Ectodermal cell (in vitro differentiated cells): ENCODE measurements around the gene MED22.

Source experiments
- H3K27ac ChIP-seq: 2 replicates; pipeline ENCODE4 v1.7.0; 2013; ENCODE audit warnings: mild to moderate bottlenecking, low read depth, low read length; ENCODE audit not compliant: insufficient read depth, poor library complexity, severe bottlenecking
- H3K27me3 ChIP-seq: 2 replicates; pipeline ENCODE4 v1.7.0; 2013; ENCODE audit warnings: mild to moderate bottlenecking, low read length; ENCODE audit not compliant: insufficient read depth, control insufficient read depth, poor library complexity, severe bottlenecking
- H3K36me3 ChIP-seq: one replicate; pipeline ENCODE4 v1.7.0; 2013; ENCODE audit warnings: low read length; ENCODE audit not compliant: control insufficient read depth, insufficient read depth
- H3K4me1 ChIP-seq: one replicate; pipeline ENCODE4 v1.7.0; 2013; ENCODE audit warnings: low read length; ENCODE audit not compliant: control insufficient read depth, insufficient read depth
- H3K4me3 ChIP-seq: 2 replicates; pipeline ENCODE4 v1.7.0; 2013; ENCODE audit warnings: low read depth, low read length, control low read depth; ENCODE audit not compliant: insufficient read depth
- H3K9me3 ChIP-seq: 2 replicates; pipeline ENCODE4 v1.7.0; 2013; ENCODE audit warnings: mild to moderate bottlenecking, low read length, moderate library complexity; ENCODE audit not compliant: control insufficient read depth
- WGBS, 2 experiments: methylation state at CpG; one replicate each; pipeline ENCODE4 v1.1.7; 2013; ENCODE audit warnings: missing lambda C conversion rate in 2 of 2; 5-methylcytosine and 5-hydroxymethylcytosine counted together

Gene MED22

GRCh38 chr9:133347515-133347984 is 381 bp downstream of the MED22 start:
- H3K36me3 ChIP-seq = peaks cover 56% of the 10 kb centered on the region

GRCh38 chr9:133346021-133346785 is 1.7 kb downstream of the MED22 start:
- H3K27ac ChIP-seq = no peak overlapping the region
- no peaks in the 10 kb centered on the region for H3K9me3 ChIP-seq
- 79 to 82% methylated on average over 15 of the region's 15 CpGs for WGBS, 2 experiments
- peak overlapping the region; percentile 98 for H3K4me3 ChIP-seq
- no peaks in the 10 kb centered on the region for H3K27me3 ChIP-seq
- peaks cover 7% of the 10 kb centered on the region for H3K4me1 ChIP-seq
- peaks cover 56% of the 10 kb centered on the region for H3K36me3 ChIP-seq

More at GRCh38 chr9:133347515-133347984, 381 bp downstream of the MED22 start:
- no peaks in the 10 kb centered on the region for H3K27me3 ChIP-seq
- WGBS, 2 experiments = 0% methylated on average over 36 to 37 of the region's 41 CpGs
- peak overlapping the region; percentile 98 for H3K4me3 ChIP-seq
- peaks cover 7% of the 10 kb centered on the region for H3K4me1 ChIP-seq
- no peaks in the 10 kb centered on the region for H3K9me3 ChIP-seq
- H3K27ac ChIP-seq = no peak overlapping the region

- peaks cover 7% of the 10 kb centered on the region for H3K4me1 ChIP-seq
- no peaks in the 10 kb centered on the region for H3K27me3 ChIP-seq
- H3K27ac ChIP-seq = no peak overlapping the region
- H3K9me3 ChIP-seq = no peaks in the 10 kb centered on the region
- peaks cover 58% of the 10 kb centered on the region for H3K36me3 ChIP-seq
- 97 to 98% methylated on average over 6 of the region's 6 CpGs for WGBS, 2 experiments
- no peak overlapping the region for H3K4me3 ChIP-seq
Measured at GRCh38 chr9:133345596-133345995, 2.3 kb downstream of the MED22 start.

GRCh38 chr9:133344979-133345378 is 3.0 kb downstream of the MED22 start:
- no peak overlapping the region for H3K27ac ChIP-seq
- no peaks in the 10 kb centered on the region for H3K9me3 ChIP-seq
- no peak overlapping the region for H3K4me3 ChIP-seq
- peaks cover 58% of the 10 kb centered on the region for H3K36me3 ChIP-seq
- peaks cover 7% of the 10 kb centered on the region for H3K4me1 ChIP-seq
- H3K27me3 ChIP-seq = no peaks in the 10 kb centered on the region
- 95 to 96% methylated on average over 12 of the region's 12 CpGs for WGBS, 2 experiments

GRCh38 chr9:133344071-133344470 is 3.9 kb downstream of the MED22 start:
- peaks cover 56% of the 10 kb centered on the region for H3K36me3 ChIP-seq
- H3K27me3 ChIP-seq = no peaks in the 10 kb centered on the region
- peaks cover 7% of the 10 kb centered on the region for H3K4me1 ChIP-seq
- no peaks in the 10 kb centered on the region for H3K9me3 ChIP-seq
- H3K27ac ChIP-seq = no peak overlapping the region
- no peak overlapping the region for H3K4me3 ChIP-seq
- WGBS, 2 experiments = 96 to 97% methylated on average over 19 of the region's 19 CpGs

- H3K36me3 ChIP-seq = peaks cover 56% of the 10 kb centered on the region
- H3K4me1 ChIP-seq = peaks cover 7% of the 10 kb centered on the region
- H3K27me3 ChIP-seq = no peaks in the 10 kb centered on the region
- H3K27ac ChIP-seq = no peak overlapping the region
- no peaks in the 10 kb centered on the region for H3K9me3 ChIP-seq
- no peak overlapping the region for H3K4me3 ChIP-seq
- WGBS, 2 experiments = 86% methylated on average over 11 of the region's 11 CpGs
Measured at GRCh38 chr9:133342570-133342969, 5.4 kb downstream of the MED22 start.

- H3K27ac ChIP-seq = no peak overlapping the region
- H3K4me3 ChIP-seq = no peak overlapping the region
- peaks cover 7% of the 10 kb centered on the region for H3K4me1 ChIP-seq
- H3K9me3 ChIP-seq = no peaks in the 10 kb centered on the region
- WGBS, 2 experiments = 78 to 79% methylated on average over 12 of the region's 12 CpGs
- H3K36me3 ChIP-seq = peaks cover 56% of the 10 kb centered on the region
- no peaks in the 10 kb centered on the region for H3K27me3 ChIP-seq
Measured at GRCh38 chr9:133342069-133342406, 5.9 kb downstream of the MED22 start.

GRCh38 chr9:133341369-133342068 is 6.4 kb downstream of the MED22 start:
- WGBS, 2 experiments = 94 to 97% methylated on average over 15 of the region's 15 CpGs
- Histone ChIP-seq H3K36me3 (peaks cover 56% of the 10 kb centered on the region), H3K9me3 (no peaks in the 10 kb centered on the region), H3K4me3 (no peak overlapping the region), H3K27me3 (no peaks in the 10 kb centered on the region), H3K27ac (no peak overlapping the region), H3K4me1 (peaks cover 5% of the 10 kb centered on the region)

GRCh38 chr9:133340916-133341315 is 7.0 kb downstream of the MED22 start:
- Histone ChIP-seq H3K36me3 (peaks cover 56% of the 10 kb centered on the region), H3K27ac (no peak overlapping the region)

GRCh38 chr9:133340256-133340655 is 7.7 kb downstream of the MED22 start:
- 96 to 97% methylated on average over 3 of the region's 3 CpGs for WGBS, 2 experiments
- Histone ChIP-seq H3K9me3 (no peaks in the 10 kb centered on the region), H3K27ac (no peak overlapping the region), H3K27me3 (no peaks in the 10 kb centered on the region), H3K4me1 (peaks cover 4% of the 10 kb centered on the region), H3K4me3 (no peak overlapping the region), H3K36me3 (peaks cover 50% of the 10 kb centered on the region)

More at GRCh38 chr9:133340916-133341315, 7.0 kb downstream of the MED22 start:
- Histone ChIP-seq H3K9me3 (no peaks in the 10 kb centered on the region), H3K4me1 (peaks cover 4% of the 10 kb centered on the region), H3K27me3 (no peaks in the 10 kb centered on the region), H3K4me3 (no peak overlapping the region)
- whole genome bisulfite sequencing, 2 experiments = 96% methylated on average over 13 of the region's 13 CpGs
